Keratinocyte (primary cell): ENCODE data around the gene ELOA. TPM values are rescaled to one million over a fixed set of nuclear protein-coding genes. Genes with fewer than 3 reads are reported as not detected.
A peak's percentile ranks its signal among the peaks of the same experiment; 100 is the strongest.

Source experiments
- DNase-seq: peaks from one replicate; pipeline ENCODE4 v3.0.0-alpha.2; 2011; ENCODE audit warnings: low read depth, missing footprints, low spot score
- FAIRE-seq: peaks from 2 replicates; lab custom pipeline; 2011; peaks lifted over from hg19 to GRCh38; lab: Jason Lieb, UNC
- H2AFZ ChIP-seq: 2 replicates; pipeline ENCODE4 v1.6.0; 2012; ENCODE audit warnings: low read length, control low read depth, inconsistent platforms; ENCODE audit not compliant: control insufficient read depth
- H3K27ac ChIP-seq: 2 replicates; pipeline ENCODE4 v1.5.1; 2011; ENCODE audit warnings: low read length; ENCODE audit not compliant: control insufficient read depth, insufficient read depth
- H3K27me3 ChIP-seq: 3 replicates; pipeline ENCODE4 v1.6.0; 2011; ENCODE audit warnings: low read length; ENCODE audit not compliant: control insufficient read depth, insufficient read depth; ENCODE audit errors: extremely low read depth
- H3K36me3 ChIP-seq, 2 experiments: 2 replicates in 1 of 2; 3 replicates in 1 of 2; pipeline ENCODE4 v1.5.1; 2011; ENCODE audit warnings: low read length in 2 of 2, mild to moderate bottlenecking in 1 of 2; ENCODE audit not compliant: control insufficient read depth in 2 of 2, insufficient read depth in 2 of 2; ENCODE audit errors: extremely low read depth in 1 of 2
- H3K4me1 ChIP-seq: 3 replicates; pipeline ENCODE4 v1.5.1; 2011; ENCODE audit warnings: low read length; ENCODE audit not compliant: control insufficient read depth, insufficient read depth; ENCODE audit errors: extremely low read depth
- H3K4me2 ChIP-seq: 3 replicates; pipeline ENCODE4 v1.6.0; 2011; ENCODE audit warnings: low read depth, low read length; ENCODE audit not compliant: control insufficient read depth, insufficient read depth; ENCODE audit errors: extremely low read depth
- H3K4me3 ChIP-seq, 3 experiments: fragments of 200-600 bp in 1 of 3; sonication (generic) in 1 of 3; 2 replicates in 2 of 3; 3 replicates in 1 of 3; pipeline ENCODE4 v1.5.1; 2011 to 2016; ENCODE audit warnings: low read length in 3 of 3, mild to moderate bottlenecking in 3 of 3, control low read depth in 2 of 3, inconsistent platforms in 1 of 3, low read depth in 1 of 3, mixed read lengths in 1 of 3, mixed run types in 1 of 3, moderate library complexity in 1 of 3; ENCODE audit not compliant: control insufficient read depth in 2 of 3, insufficient read depth in 2 of 3; ENCODE audit errors: extremely low read depth in 1 of 3
- H3K79me2 ChIP-seq: 2 replicates; pipeline ENCODE4 v1.6.0; 2012; ENCODE audit warnings: low read length; ENCODE audit not compliant: control insufficient read depth, insufficient read depth
- H3K9ac ChIP-seq: 3 replicates; pipeline ENCODE4 v1.6.0; 2011; ENCODE audit warnings: low read length; ENCODE audit not compliant: control insufficient read depth, insufficient read depth; ENCODE audit errors: extremely low read depth
- H3K9me1 ChIP-seq: 3 replicates; pipeline ENCODE4 v1.6.0; 2011; ENCODE audit warnings: low read length; ENCODE audit not compliant: control insufficient read depth, insufficient read depth; ENCODE audit errors: extremely low read depth
- H3K9me3 ChIP-seq: 2 replicates; pipeline ENCODE4 v1.5.1; 2012; ENCODE audit warnings: low read depth, low read length; ENCODE audit not compliant: control insufficient read depth
- H4K20me1 ChIP-seq: 3 replicates; pipeline ENCODE4 v1.6.0; 2011; ENCODE audit warnings: low read length; ENCODE audit not compliant: control insufficient read depth, insufficient read depth; ENCODE audit errors: extremely low read depth
- CTCF ChIP-seq, 3 experiments: IDR thresholded peaks in 1 of 3; conservative IDR thresholded peaks in 1 of 3; optimal IDR thresholded peaks in 1 of 3; 2 replicates in 2 of 3; 3 replicates in 1 of 3; pipeline versions ENCODE3 to v1.5.1; 2011; ENCODE audit warnings: low read length in 3 of 3, mild to moderate bottlenecking in 3 of 3, moderate library complexity in 2 of 3, control low read depth in 1 of 3, inconsistent platforms in 1 of 3; ENCODE audit not compliant: insufficient read depth in 2 of 3; ENCODE audit errors: extremely low read depth in 1 of 3
- EZH2 ChIP-seq: IDR thresholded peaks from one replicate; pipeline ENCODE4 v1.6.1; 2012; ENCODE audit warnings: inconsistent platforms, mild to moderate bottlenecking, low read length, moderate library complexity
- dilution Hi-C: fragments of 300-500 bp; cut with MboI; formaldehyde crosslinking; loops from one replicate; pipeline ENCODE4 v1.7.0; 2020; ENCODE audit warnings: low sequenced_read_pairs; ENCODE audit not compliant: extremely low pct_ligation_motif_present
- polyA plus RNA-seq, 5 experiments: library from polyadenylated mRNA; depleted of rRNA in 3 of 5; stranded (reverse) in 3 of 5; stranded (forward) in 1 of 5; unstranded in 1 of 5; fragments of >200 nt; gene quantifications; 1 replicate in 1 of 5; 2 replicates in 3 of 5; 3 replicates in 1 of 5; pipeline versions ENCODE4 v1.2.1 to v1.2.3, GENCODE V29; 2011 to 2012; ENCODE audit warnings: missing spikeins in 2 of 5, low read depth in 1 of 5, low replicate concordance in 1 of 5

Gene ELOA
- polyA plus RNA-seq, 1 donor (not counting 4 experiments of a cell fraction or from before 2014, with no cell fraction given) = 31.8 TPM

- peaks cover 14% of the 10 kb centered on the region for H3K4me1 ChIP-seq
- FAIRE-seq = peak; percentile 63
- H3K36me3 ChIP-seq = peaks cover 24 to 25% of the 10 kb centered on the region in 2 experiments
- dilution Hi-C loops = no loop called here
- TF ChIP-seq CTCF (optimal IDR thresholded peaks at IDR 0.05 in 1 of 3, IDR thresholded peaks at IDR 0.05 in 1 of 3, conservative IDR thresholded peaks at IDR 0.05 in 1 of 3; ENCODE audit: extremely low read depth in 1 of 3, insufficient read depth in 2 of 3, low read length in 3 of 3) = no peak
- no peak for TF ChIP-seq EZH2
- no peaks in the 10 kb centered on the region for H3K27me3 ChIP-seq
- H3K4me2 ChIP-seq = peak within 1 kb of the TSS; percentile 99
- no peaks in the 10 kb centered on the region for H3K9me3 ChIP-seq
- DNase-seq = peak; percentile 76
- peak within 1 kb of the TSS; percentile 63 to 93 (median 82) for H3K4me3 ChIP-seq
- H3K9me1 ChIP-seq = no peaks in the 10 kb centered on the region
- H4K20me1 ChIP-seq = no peaks in the 10 kb centered on the region
- H3K27ac ChIP-seq = peak within 1 kb of the TSS; percentile 83
- H3K9ac ChIP-seq = peak within 1 kb of the TSS; percentile 83
- H2AFZ ChIP-seq = peak within 1 kb of the TSS; percentile 53
- peaks cover 1% of the 10 kb centered on the region for H3K79me2 ChIP-seq
Observed at GRCh38 chr1:23800400-23801337, 57.4 kb downstream of the ELOA start, which contains the start of gene GALE. TSS of gene GALE (minus strand) at chr1:23800754. CDS start at chr1:23799007, 1,747 bp downstream.

- Histone ChIP-seq H3K9ac (peak overlapping the region; percentile 83), H3K9me3 (no peaks in the 10 kb centered on the region), H3K79me2 (peaks cover 1% of the 10 kb centered on the region), H4K20me1 (no peaks in the 10 kb centered on the region), H3K27ac (peak overlapping the region; percentile 83), H2AFZ (peak overlapping the region; percentile 53), H3K4me2 (peak overlapping the region; percentile 99), H3K9me1 (no peaks in the 10 kb centered on the region), H3K27me3 (no peaks in the 10 kb centered on the region), H3K4me1 (peaks cover 14% of the 10 kb centered on the region), H3K4me3 (peak overlapping the region; percentile 63 to 82 (median 76)), H3K36me3 (peaks cover 19 to 20% of the 10 kb centered on the region in 2 experiments)
- no peak for FAIRE-seq
- DNase-seq = no peak
- dilution Hi-C loops = no loop called here
- TF ChIP-seq CTCF (optimal IDR thresholded peaks at IDR 0.05 in 1 of 3, IDR thresholded peaks at IDR 0.05 in 1 of 3, conservative IDR thresholded peaks at IDR 0.05 in 1 of 3; ENCODE audit: extremely low read depth in 1 of 3, insufficient read depth in 2 of 3, low read length in 3 of 3) = no peak
- no peak for TF ChIP-seq EZH2
Observed at GRCh38 chr1:23801338-23801748, 58.1 kb downstream of the ELOA start.
